ENCODE data around the gene ENTPD6. TPM values are rescaled to one million over a fixed set of nuclear protein-coding genes. Genes with fewer than 3 reads are reported as not detected.

ENTPD6 gene
- total and polyA plus RNA-seq, 2 of the 4 experiments (the other 2 are of a cell fraction) = 61.1 to 98.6 TPM

DNA sequence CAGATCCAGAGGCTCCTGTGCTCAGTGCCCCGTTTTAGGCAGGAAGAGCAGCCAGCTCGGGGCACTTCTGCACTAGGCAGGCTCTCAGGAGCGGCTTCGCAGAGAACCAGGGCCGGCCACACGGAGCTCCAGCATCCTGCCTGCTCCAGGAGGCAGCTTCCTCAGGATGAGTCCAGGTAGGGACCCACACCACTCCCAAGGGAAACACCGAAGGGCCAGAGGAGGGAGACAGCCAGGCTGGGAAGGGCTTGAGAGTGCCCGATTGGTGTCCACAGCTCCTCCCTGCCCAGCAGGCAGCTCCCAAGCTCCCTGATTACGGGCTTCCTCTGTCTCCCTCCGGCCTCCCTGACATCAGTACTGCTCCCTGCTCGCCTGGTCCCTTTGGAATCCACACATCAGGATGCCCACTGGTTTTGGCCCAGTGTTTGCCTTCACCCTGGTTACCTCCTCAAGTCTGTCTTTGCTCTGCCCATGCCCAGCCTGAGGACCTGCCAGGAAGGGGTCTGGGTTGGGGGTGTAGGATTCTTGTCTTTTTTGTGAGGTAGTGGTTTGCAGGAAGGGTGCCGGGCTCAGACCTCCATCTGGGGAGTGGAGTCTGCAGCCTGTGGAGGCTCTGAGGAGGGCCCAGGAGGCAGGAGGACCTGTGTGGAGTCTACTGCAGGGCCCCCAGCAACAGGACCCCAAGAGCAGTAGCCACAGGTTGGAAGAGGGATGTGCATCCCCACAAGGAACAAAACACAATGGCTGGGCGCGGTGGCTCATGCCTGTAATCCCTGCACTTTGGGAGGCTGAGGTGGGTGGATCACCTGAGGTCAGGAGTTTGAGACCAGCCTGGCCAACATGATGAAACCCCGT lies 41.2 kb downstream of the ENTPD6 start:
- Histone ChIP-seq H2AFZ (replicated peaks; ENCODE audit: low read length, poor library complexity) (peak overlapping the region; percentile 71), H3K9ac (ENCODE audit: low read depth, low read length) (no peak overlapping the region), H3K56ac (ENCODE audit: extremely low read depth, insufficient read depth, low read length) (no peak overlapping the region), H3K4me1 (ENCODE audit: control insufficient read depth, insufficient read depth, low read length) (peaks cover 21% of the 10 kb centered on the region), H2AK9ac (replicated peaks; ENCODE audit: low read depth, low read length, poor library complexity) (peak overlapping the region; percentile 66), H4K20me1 (ENCODE audit: insufficient read depth, low read length) (no peaks in the 10 kb centered on the region), H3K23ac (ENCODE audit: low read depth, low read length) (peak overlapping the region; percentile 79), H2BK20ac (ENCODE audit: low read depth, low read length) (peak overlapping the region; percentile 99), H2BK15ac (ENCODE audit: low read depth, low read length) (peak overlapping the region; percentile 67; the same call in 2 of the 3 replicates), H3K18ac (ENCODE audit: low read depth, low read length) (peak overlapping the region; percentile 45; the same call in 1 of the 2 replicates), H3K27me3 (ENCODE audit: control insufficient read depth, insufficient read depth, low read length) (no peaks in the 10 kb centered on the region), H3K79me1 (ENCODE audit: low read depth in 1 of 2, low read length in 2 of 2) (peaks cover 0 to 19% of the 10 kb centered on the region in 2 experiments; a peak in 2 of 4 replicates), H3K36me3 (ENCODE audit: control insufficient read depth, insufficient read depth, low read length) (no peaks in the 10 kb centered on the region), H4K5ac (ENCODE audit: low read depth, low read length) (peak overlapping the region; percentile 37; the same call in 1 of the 2 replicates), H3K14ac (replicated peaks; ENCODE audit: low read depth, low read length) (peak overlapping the region; percentile 93), H4K91ac (ENCODE audit: insufficient read depth, low read depth, low read length) (peak overlapping the region; percentile 92), H3K9me1 (ENCODE audit: insufficient read depth, low read length) (peaks cover 40% of the 10 kb centered on the region), H3K9me3 (ENCODE audit: control insufficient read depth, insufficient read depth, low read length) (no peaks in the 10 kb centered on the region), H4K8ac (ENCODE audit: low read depth in 2 of 2, low read length in 2 of 2) (peak overlapping the region; percentile 73 to 84), H2AK5ac (ENCODE audit: low read depth, low read length) (peak overlapping the region; percentile 100), H3K27ac (ENCODE audit: insufficient read depth, low read length) (peak overlapping the region; percentile 39; the same call in 1 of the 2 replicates), H3K4me3 (ENCODE audit: insufficient read depth, low read depth, low read length) (no peak overlapping the region), H3K4ac (ENCODE audit: low read depth, low read length) (peak overlapping the region; percentile 99), H2BK5ac (ENCODE audit: low read depth, low read length, poor library complexity, severe bottlenecking) (peak overlapping the region; percentile 18), H3K4me2 (ENCODE audit: low read depth, low read length) (no peak overlapping the region), H2BK120ac (ENCODE audit: low read depth, low read length) (peak overlapping the region; percentile 99)
- in situ Hi-C loops (cut with MboI; ENCODE audit: low sequenced_read_pairs) (no loop called here), dilution Hi-C loops (cut with HindIII; ENCODE audit: low sequenced_read_pairs, unreplicated experiment) (no loop called here), intact Hi-C loops (cut with micrococcal nuclease) (no loop called here)
- ChIA-PET CTCF (interaction anchor here (0.8 kb wide), 1 partner anchor 11 kb away, joined by 4 read pairs; no protein-coding TSS in a partner anchor), POLR2A (ENCODE audit: unreplicated experiment) (interaction anchor here (0.8 kb wide), 1 partner anchor 11 kb away, joined by 3 read pairs; no protein-coding TSS in a partner anchor)
- ATAC-seq (ENCODE audit: low read depth) = no peak
- 96% methylated on average over 6 of the region's 15 CpGs; no CpG with 5 or more reads in 1 of the 2 experiments for WGBS, 2 experiments (ENCODE audit: extremely low coverage in 2 of 2, insufficient read length in 1 of 2)
- no TSS peak for BruUV-seq (replicated peaks)
- no peak for DNase-seq
- TF ChIP-seq CHD1 (IDR thresholded peaks at IDR 0.05; ENCODE audit: low read depth, low read length) = no peak
- no peak for TF ChIP-seq USF2 (IDR thresholded peaks at IDR 0.05; ENCODE audit: low read depth, low read length)
- TF ChIP-seq MAZ (IDR thresholded peaks at IDR 0.05; ENCODE audit: borderline replicate concordance, low read depth, low read length) = no peak
- TF ChIP-seq CEBPB (IDR thresholded peaks at IDR 0.05; ENCODE audit: low read depth, low read length) = no peak
- no peak for TF ChIP-seq SMC3 (IDR thresholded peaks at IDR 0.05; ENCODE audit: low read depth, low read length)
- no peak for TF ChIP-seq RFX5 (IDR thresholded peaks at IDR 0.05; ENCODE audit: low read depth, low read length)
- TF ChIP-seq NFE2L2 (IDR thresholded peaks at IDR 0.05; ENCODE audit: low read depth, low read length) = no peak
- TF ChIP-seq, protein P1, sequence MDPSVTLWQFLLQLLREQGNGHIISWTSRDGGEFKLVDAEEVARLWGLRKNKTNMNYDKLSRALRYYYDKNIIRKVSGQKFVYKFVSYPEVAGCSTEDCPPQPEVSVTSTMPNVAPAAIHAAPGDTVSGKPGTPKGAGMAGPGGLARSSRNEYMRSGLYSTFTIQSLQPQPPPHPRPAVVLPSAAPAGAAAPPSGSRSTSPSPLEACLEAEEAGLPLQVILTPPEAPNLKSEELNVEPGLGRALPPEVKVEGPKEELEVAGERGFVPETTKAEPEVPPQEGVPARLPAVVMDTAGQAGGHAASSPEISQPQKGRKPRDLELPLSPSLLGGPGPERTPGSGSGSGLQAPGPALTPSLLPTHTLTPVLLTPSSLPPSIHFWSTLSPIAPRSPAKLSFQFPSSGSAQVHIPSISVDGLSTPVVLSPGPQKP (IDR thresholded peaks at IDR 0.05; ENCODE audit: borderline replicate concordance, low read depth, low read length) = no peak
- no peak for TF ChIP-seq POLR2A (IDR thresholded peaks at IDR 0.05; ENCODE audit: low read depth, low read length)
- TF ChIP-seq BHLHE40 (IDR thresholded peaks at IDR 0.05; ENCODE audit: low read depth, low read length) = no peak
- TF ChIP-seq, protein P2, sequence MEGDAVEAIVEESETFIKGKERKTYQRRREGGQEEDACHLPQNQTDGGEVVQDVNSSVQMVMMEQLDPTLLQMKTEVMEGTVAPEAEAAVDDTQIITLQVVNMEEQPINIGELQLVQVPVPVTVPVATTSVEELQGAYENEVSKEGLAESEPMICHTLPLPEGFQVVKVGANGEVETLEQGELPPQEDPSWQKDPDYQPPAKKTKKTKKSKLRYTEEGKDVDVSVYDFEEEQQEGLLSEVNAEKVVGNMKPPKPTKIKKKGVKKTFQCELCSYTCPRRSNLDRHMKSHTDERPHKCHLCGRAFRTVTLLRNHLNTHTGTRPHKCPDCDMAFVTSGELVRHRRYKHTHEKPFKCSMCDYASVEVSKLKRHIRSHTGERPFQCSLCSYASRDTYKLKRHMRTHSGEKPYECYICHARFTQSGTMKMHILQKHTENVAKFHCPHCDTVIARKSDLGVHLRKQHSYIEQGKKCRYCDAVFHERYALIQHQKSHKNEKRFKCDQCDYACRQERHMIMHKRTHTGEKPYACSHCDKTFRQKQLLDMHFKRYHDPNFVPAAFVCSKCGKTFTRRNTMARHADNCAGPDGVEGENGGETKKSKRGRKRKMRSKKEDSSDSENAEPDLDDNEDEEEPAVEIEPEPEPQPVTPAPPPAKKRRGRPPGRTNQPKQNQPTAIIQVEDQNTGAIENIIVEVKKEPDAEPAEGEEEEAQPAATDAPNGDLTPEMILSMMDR (conservative IDR thresholded peaks at IDR 0.05; ENCODE audit: low read depth, low read length) = no peak
- TF ChIP-seq RCOR1 (IDR thresholded peaks at IDR 0.05; ENCODE audit: insufficient replicate concordance, low read length) = no peak
- no peak for TF ChIP-seq FOS (IDR thresholded peaks at IDR 0.05; ENCODE audit: low read depth, low read length)

Data from IMR-90 (cell line).